Epithelial cell of esophagus (primary cell): ENCODE results near the gene MACF1.

Experiments used
- DNase-seq: peaks from one replicate; pipeline ENCODE4 v3.0.0; 2010; ENCODE audit warnings: low read depth
- H3K4me3 ChIP-seq: 2 replicates; pipeline ENCODE4 v1.5.1; 2011; ENCODE audit warnings: mild to moderate bottlenecking, low read length, control low read depth
- TF ChIP-seq, protein P1 (sequence below): IDR thresholded peaks from 2 replicates; pipeline ENCODE4 v1.5.1; 2011; ENCODE audit warnings: low read depth, mild to moderate bottlenecking, low read length, control low read depth, inconsistent platforms; ENCODE audit not compliant: insufficient read depth; ENCODE audit errors: missing control alignments

MACF1 gene

GRCh38 chr1:39346872-39347271 lies 142.4 kb downstream of the MACF1 start:
- TF ChIP-seq, protein P1, sequence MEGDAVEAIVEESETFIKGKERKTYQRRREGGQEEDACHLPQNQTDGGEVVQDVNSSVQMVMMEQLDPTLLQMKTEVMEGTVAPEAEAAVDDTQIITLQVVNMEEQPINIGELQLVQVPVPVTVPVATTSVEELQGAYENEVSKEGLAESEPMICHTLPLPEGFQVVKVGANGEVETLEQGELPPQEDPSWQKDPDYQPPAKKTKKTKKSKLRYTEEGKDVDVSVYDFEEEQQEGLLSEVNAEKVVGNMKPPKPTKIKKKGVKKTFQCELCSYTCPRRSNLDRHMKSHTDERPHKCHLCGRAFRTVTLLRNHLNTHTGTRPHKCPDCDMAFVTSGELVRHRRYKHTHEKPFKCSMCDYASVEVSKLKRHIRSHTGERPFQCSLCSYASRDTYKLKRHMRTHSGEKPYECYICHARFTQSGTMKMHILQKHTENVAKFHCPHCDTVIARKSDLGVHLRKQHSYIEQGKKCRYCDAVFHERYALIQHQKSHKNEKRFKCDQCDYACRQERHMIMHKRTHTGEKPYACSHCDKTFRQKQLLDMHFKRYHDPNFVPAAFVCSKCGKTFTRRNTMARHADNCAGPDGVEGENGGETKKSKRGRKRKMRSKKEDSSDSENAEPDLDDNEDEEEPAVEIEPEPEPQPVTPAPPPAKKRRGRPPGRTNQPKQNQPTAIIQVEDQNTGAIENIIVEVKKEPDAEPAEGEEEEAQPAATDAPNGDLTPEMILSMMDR, result no peak
- H3K4me3 ChIP-seq, result no peak overlapping the region
- DNase-seq, result no peak

- DNase-seq, result no peak
- TF ChIP-seq, protein P1, result no peak
- no peak overlapping the region for H3K4me3 ChIP-seq
Observed at GRCh38 chr1:39348278-39348677, 143.8 kb downstream of the MACF1 start.

GRCh38 chr1:39352881-39353280 lies 148.4 kb downstream of the MACF1 start:
- no peak overlapping the region for H3K4me3 ChIP-seq
- no peak for DNase-seq

DNA sequence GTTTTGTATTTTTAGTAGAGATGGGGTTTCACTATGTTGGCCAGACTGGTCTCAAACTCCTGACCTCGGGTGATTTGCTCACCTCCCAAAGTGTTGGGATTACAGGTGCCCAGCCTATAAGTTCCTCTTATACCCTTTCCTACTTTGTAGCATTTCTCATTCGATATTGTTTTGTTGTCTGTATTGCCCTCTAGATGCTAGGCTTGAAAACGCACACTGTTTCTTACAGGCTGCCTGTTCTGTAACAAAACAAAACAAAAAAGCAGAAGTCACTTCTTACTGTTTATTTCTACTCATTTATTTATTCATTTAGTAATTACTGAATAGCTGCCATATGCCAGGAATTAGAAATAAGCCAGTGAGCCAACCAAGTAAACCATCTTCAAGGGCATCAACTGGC lies 150.1 kb downstream of the MACF1 start:
- DNase-seq, result no peak
- TF ChIP-seq, protein P1, result no peak
- H3K4me3 ChIP-seq, result no peak overlapping the region

More at GRCh38 chr1:39352881-39353280, 148.4 kb downstream of the MACF1 start:
- TF ChIP-seq, protein P1, result no peak

DNA sequence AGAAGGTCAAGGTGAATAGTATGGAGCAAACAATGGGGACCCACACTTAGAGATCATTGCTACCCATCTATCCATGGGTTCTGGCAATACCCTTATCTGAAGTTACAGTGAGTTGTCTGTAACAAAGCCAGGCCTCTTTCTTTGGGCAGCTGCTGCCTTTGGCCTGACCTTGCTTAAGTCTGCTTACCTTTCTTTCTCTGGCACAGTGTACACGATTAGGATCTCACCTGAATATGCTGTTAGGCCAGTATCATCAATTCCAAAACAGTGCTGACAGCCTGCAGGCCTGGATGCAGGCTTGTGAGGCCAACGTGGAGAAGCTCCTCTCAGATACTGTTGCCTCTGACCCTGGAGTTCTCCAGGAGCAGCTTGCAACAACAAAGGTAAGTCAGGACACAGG lies 154.0 kb downstream of the MACF1 start:
- no peak for DNase-seq
- no peak overlapping the region for H3K4me3 ChIP-seq
- TF ChIP-seq, protein P1, result no peak

GRCh38 chr1:39359028-39359570 lies 154.6 kb downstream of the MACF1 start:
- TF ChIP-seq, protein P1, result no peak
- no peak for DNase-seq
- H3K4me3 ChIP-seq, result no peak overlapping the region

- H3K4me3 ChIP-seq, result no peak overlapping the region
- TF ChIP-seq, protein P1, result no peak
- DNase-seq, result peak; percentile 62
Observed at GRCh38 chr1:39360731-39361130, 156.2 kb downstream of the MACF1 start.
